ENCODE data around the gene SLC24A3. TPM values are rescaled to one million over a fixed set of nuclear protein-coding genes. Genes with fewer than 3 reads are reported as not detected.

SLC24A3 gene
- total RNA-seq, 1 donor from 2014 or later: 13.5 TPM

DNA sequence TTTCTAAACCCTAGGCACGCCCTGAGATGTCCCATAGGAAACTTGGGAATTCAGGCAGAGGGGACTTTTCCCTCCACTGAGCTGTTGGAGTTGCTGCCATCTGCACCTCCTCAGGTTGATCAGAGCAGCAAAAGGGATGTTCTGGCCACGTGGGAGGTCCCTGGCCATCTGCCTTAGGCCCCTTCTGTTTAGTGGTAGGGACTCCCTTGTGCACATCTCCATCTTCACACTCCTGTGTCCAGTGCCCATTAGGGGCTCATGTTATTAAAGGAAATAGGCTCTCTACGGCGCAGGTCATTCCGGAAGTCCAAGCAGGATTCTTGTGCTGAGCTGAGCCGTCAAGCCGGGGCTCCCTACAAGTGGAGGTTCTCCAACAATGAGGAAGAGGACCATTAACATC is 307.8 kb downstream of the SLC24A3 start:
- DNase-seq (ENCODE audit: low spot score in 2 of 2) (no peak), FAIRE-seq (no peak)

DNA sequence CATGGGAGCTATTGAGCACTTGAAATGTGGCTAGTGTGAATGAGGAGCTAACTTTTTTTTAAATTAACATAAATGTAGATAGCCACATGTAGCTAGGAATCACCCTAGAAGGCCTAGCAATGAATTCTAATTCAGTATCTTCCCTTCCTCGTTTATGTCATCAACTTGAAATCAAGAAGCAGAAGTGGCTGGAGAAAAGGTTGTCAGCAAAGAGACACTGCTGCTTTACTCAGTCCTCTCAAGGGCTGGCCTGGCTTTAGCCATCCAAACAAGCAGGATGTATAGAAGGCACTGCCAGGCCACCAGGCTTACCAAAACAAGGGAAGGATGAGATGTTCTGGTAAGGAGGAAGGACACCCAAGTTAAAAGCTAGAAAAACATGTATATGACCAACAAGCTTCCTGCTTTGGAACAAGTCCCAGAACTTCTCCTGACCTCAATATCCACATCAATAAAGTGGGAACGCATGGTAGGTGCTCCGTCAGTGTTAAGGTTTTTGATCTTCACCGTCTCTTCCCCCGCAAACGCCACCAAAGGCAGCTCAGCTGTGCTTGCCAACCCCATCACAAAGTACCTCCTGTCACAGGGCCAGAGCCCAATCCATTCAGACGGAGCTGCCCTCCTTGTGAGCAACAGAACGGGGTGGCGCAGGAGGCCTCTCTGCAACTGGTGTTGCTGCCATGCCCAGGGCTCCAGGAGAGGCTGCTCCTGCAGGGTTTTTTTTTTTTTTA is 309.8 kb downstream of the SLC24A3 start:
- DNase-seq (ENCODE audit: low spot score in 2 of 2) (no peak), FAIRE-seq (no peak)

DNA sequence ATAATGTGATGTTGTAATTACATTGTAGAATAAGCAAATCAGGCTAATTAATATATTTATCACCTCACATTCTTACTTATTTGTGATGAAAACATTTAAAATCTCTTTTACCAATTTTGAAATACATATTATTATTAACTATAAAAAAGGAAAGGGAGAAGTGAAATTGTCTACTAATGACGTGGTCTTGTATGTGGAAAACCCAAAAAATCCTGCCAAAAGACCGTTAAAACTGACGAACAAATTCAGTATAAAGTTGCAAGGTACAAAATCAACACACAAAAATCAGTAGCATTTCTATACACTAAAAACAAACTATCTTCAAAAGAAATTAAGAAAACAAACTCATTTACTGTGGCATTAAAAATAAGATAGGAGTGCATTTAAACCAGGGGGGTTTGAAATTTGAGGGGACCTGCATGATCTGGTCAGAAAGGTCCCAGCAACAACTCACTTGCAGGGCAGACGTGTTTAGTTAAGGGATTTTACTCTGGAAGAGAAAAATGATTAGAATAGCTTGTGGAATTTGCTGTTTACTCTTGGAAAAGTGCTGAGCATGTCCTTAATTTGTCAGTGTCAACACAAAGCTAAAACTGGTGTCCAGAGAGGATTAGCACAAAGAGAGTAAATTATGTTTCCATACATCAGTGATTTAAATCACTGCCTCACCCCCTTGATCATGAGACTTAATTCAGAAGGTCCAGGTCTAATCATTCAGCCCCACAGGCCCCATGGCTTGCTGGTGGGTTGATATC is 310.6 kb downstream of the SLC24A3 start:
- no peak for DNase-seq (ENCODE audit: low spot score in 2 of 2)
- FAIRE-seq: no peak

DNA sequence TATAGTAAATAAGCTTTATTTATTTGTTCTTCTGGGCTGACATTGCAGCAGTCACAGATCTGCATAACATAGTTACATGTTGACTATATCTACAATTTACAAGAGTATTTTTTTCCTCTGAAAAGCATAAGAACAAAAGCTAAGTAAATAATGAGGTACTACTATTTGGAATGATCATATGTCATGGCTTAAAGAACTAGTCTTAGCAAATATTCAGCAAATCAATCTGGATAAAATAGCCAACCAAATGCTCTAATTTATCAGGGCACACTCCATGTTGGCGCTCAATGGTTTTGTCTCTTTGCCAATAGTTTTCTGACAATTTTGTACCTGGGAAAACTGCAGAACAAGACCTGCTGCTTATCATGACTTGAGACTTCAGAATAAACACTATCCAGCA is 312.2 kb downstream of the SLC24A3 start:
- FAIRE-seq: no peak
- DNase-seq (ENCODE audit: low spot score in 2 of 2): no peak

- no peak for FAIRE-seq
- no peak for DNase-seq (ENCODE audit: low spot score in 2 of 2)
Observed at GRCh38 chr20:19527509-19527908, 315.1 kb downstream of the SLC24A3 start.

DNA sequence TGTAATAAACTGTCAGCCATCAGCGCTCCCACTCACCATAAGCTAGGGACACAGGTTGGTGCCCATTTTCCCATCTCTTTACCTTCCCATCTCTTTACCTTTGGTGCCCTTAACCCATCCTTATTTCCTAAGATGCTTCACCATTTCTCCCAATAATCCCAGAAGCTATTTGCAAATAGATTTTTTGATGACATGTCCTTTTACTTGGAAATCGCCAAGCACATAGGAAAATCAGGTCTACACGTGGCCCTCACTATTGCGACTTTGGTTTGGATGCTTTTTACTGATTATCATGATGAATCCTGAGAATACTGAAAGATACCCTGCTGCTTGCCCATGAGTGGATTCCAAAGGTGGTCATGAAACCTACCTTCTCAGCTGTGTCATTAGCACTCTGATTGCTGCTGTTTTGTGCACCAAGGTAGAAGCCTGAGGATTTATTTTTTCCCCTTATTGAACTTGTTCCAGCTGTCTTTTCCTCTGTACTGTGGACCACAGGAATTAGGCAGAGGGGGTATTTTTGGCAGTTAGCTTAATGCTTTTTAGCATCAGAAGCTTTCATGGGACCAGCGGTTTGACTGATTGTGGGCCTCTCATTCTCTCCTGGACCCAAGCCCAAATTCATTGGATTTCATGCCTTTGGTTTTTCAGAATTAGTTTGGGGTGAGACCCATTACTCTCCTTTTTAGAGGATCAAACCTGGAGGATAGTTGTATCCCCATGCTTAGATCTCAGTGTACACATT is 316.0 kb downstream of the SLC24A3 start:
- no peak for FAIRE-seq
- no peak for DNase-seq (ENCODE audit: low spot score in 2 of 2)

DNA sequence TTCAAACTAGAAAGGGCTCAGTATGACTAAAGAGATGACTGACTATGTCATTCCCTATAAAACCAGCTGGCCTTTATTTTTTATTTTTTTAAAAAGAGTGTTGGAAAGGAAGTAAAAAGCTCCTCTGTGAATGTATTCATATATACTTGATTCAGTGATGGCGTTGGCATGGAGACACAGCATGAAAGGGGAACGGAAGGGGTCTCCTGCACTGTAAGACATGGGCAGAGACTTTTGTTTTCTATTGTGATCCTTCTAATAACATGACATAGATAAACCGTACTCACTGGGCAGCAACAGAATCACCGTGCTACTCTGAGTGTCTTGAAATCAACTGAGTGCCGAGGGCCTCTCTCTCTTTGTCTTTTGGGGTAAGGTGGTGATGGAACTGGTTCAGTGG is 317.6 kb downstream of the SLC24A3 start:
- DNase-seq (ENCODE audit: low spot score in 2 of 2) (no peak), FAIRE-seq (no peak)

DNA sequence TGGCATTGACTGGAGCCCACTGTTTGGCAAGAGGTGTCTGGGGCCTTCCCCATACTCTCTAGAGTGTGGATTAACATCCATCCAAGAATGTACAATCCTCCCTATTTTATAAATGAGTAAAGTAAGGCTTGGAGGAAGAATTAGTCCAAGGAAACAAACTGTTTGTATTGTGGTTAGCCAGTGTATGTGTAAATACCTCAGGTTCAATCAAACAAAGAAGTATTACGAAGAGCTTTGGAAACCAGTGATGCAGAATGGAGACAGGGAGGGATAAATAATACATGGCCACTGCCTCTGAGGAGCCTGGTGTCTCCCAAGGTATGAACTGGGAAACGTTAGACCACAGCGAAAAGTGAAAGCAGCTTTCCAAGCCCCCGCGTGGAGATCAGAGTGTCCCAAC is 319.0 kb downstream of the SLC24A3 start:
- DNase-seq (ENCODE audit: low spot score in 2 of 2) (no peak), FAIRE-seq (no peak)

DNA sequence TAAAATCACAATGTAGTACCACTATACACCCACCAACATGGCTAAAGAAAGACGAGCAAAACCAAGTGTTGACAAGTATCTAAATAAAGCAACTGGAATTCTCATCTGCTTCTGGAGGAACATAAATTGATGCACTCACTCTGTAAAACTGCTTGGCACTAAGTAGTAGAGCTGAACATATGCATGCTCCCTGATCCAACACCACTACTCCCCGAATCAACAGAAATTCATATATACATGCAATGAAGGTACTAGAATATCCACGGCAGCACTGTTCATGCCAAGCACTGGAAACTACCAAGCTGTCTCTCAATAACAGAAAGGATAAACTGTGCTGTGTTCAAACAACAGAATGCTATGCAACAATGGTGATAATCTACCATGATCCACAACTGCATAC is 326.1 kb downstream of the SLC24A3 start:
- DNase-seq (ENCODE audit: low spot score in 2 of 2) (no peak), FAIRE-seq (no peak)

GRCh38 chr20:19539191-19539590 is 326.7 kb downstream of the SLC24A3 start:
- no peak for FAIRE-seq

GRCh38 chr20:19540392-19540791 is 327.9 kb downstream of the SLC24A3 start:
- FAIRE-seq: no peak
- DNase-seq (ENCODE audit: low spot score in 2 of 2): peak in 1 of 2 donors; percentile 31

More at GRCh38 chr20:19539191-19539590, 326.7 kb downstream of the SLC24A3 start:
- no peak for DNase-seq (ENCODE audit: low spot score in 2 of 2)

DNA sequence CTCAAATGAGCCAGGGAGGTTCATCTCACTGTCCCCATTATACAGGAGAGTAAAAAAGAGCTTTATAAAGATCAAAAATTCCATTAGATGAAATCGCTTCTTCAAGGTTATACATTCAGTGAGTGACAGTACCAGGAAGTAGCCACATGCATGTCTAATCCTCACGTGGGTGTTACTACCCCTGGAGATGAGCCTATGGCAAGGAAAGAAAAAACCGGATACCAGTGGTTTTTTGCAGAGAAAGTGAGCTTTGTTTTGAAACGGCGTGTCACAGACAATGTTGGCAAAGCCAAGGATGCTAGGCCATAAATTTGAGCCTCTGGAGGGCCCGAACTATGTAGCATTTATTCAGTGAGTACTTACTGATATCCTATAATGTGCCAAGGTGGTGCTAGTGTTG is 330.7 kb downstream of the SLC24A3 start:
- FAIRE-seq (no peak), DNase-seq (ENCODE audit: low spot score in 2 of 2) (no peak)

GRCh38 chr20:19544684-19545083 is 332.2 kb downstream of the SLC24A3 start:
- DNase-seq (ENCODE audit: low spot score in 2 of 2): no peak
- no peak for FAIRE-seq

DNA sequence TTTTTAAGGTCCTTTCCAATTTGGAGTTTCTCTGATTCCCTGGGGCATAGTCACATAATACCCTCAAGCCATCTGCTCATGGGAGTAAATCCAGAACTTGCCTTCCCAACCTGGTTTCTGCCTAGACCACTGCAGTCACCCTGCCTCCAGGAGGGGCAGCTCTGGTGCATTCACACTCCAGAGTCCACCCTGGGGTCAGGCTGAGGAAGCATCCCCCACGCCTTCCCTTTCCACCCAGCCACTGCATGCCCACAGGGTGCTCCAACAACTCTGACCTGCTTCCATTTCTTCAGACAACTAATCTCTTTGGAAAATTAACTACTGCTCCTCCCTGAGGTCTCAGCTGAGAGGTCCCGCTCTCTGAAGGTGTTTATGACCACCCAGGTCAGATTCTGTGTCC is 334.2 kb downstream of the SLC24A3 start:
- no peak for FAIRE-seq
- no peak for DNase-seq (ENCODE audit: low spot score in 2 of 2)

GRCh38 chr20:19547547-19547946 is 335.1 kb downstream of the SLC24A3 start:
- FAIRE-seq (no peak), DNase-seq (ENCODE audit: low spot score in 2 of 2) (no peak)

- no peak for FAIRE-seq
- no peak for DNase-seq (ENCODE audit: low spot score in 2 of 2)
Observed at GRCh38 chr20:19549896-19550295, 337.5 kb downstream of the SLC24A3 start.

- DNase-seq (ENCODE audit: low spot score in 2 of 2) (no peak), FAIRE-seq (no peak)
Observed at GRCh38 chr20:19552221-19553180, 340.1 kb downstream of the SLC24A3 start.

GRCh38 chr20:19554666-19555065 is 342.2 kb downstream of the SLC24A3 start:
- no peak for DNase-seq (ENCODE audit: low spot score in 2 of 2)
- FAIRE-seq: no peak

- DNase-seq (ENCODE audit: low spot score in 2 of 2): no peak
- no peak for FAIRE-seq
Observed at GRCh38 chr20:19555726-19556125, 343.3 kb downstream of the SLC24A3 start.

DNA sequence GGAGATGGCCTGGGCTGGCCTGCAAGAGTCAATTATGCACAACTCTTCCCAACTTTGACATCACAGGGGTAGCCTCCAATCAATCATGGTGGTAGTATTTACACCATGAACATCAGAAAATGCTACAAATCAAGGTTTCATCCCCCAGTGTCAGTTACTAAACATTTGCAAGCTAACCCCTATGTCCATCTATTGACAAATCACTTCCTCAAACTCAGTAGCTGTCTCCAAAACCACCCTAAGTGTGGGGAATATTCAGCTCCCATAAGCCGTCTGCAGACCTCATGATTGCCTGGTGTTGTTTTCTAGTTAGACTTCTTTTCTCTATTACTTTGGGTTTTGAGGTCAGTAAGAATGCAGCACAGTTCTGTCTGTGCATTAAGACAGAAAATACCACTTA is 344.8 kb downstream of the SLC24A3 start:
- DNase-seq (ENCODE audit: low spot score in 2 of 2): no peak
- FAIRE-seq: no peak

Data from frontal cortex (tissue), 4 donors.